Measurements from ENCODE around the gene RAD51B. TPM values are rescaled to one million over a fixed set of nuclear protein-coding genes. Genes with fewer than 3 reads are reported as not detected.
"Not testable (repeated sequence)": the region's sequence is repeated elsewhere in the genome, so short reads cannot be mapped to it uniquely, and the experiment has no call there.

Gene RAD51B
- polyA plus RNA-seq, 3 donors = 3.6 to 11.6 (median 9.4) TPM

GRCh38 chr14:68300608-68301007, 481.0 kb downstream of the RAD51B start:
- Mint-ChIP-seq H3K27ac (no peak overlapping the region), H3K27me3 (ENCODE audit: low read depth in 3 of 3) (peaks cover 0 to 4% (median 3%) of the 10 kb centered on the region in 3 donors)

GRCh38 chr14:68301219-68301618, 481.6 kb downstream of the RAD51B start:
- Histone ChIP-seq H3K27me3 (ENCODE audit: control insufficient read depth in 2 of 2, insufficient read depth in 2 of 2, low read length in 2 of 2) (no peaks in the 10 kb centered on the region), H3K36me3 (replicated peaks in 1 of 2; ENCODE audit: control insufficient read depth in 1 of 2, insufficient read depth in 2 of 2, low read length in 2 of 2) (no peaks in the 10 kb centered on the region), H3K9me3 (replicated peaks in 1 of 2; ENCODE audit: control insufficient read depth in 1 of 2, insufficient read depth in 1 of 2, low read length in 2 of 2) (peaks cover 5 to 11% of the 10 kb centered on the region in 2 donors), H2AFZ (ENCODE audit: insufficient read depth, low read depth, low read length, poor library complexity, severe bottlenecking) (no peak overlapping the region), H3K4me1 (ENCODE audit: control insufficient read depth in 1 of 2, insufficient read depth in 2 of 2, low read length in 2 of 2) (peaks cover 0 to 6% of the 10 kb centered on the region in 2 donors), H3K9ac (ENCODE audit: insufficient read depth, low read length, poor library complexity, severe bottlenecking) (no peak overlapping the region), H3K27ac (ENCODE audit: low read depth in 1 of 2, low read length in 2 of 2) (no peak overlapping the region), H3K79me2 (ENCODE audit: insufficient read depth, low read length) (no peaks in the 10 kb centered on the region), H3K4me2 (replicated peaks; ENCODE audit: extremely low read depth, low read length, poor library complexity, severe bottlenecking) (no peak overlapping the region), H4K20me1 (ENCODE audit: insufficient read depth, low read length) (no peaks in the 10 kb centered on the region), H3K4me3 (replicated peaks in 1 of 3; ENCODE audit: low read depth in 2 of 3, low read length in 3 of 3) (no peak overlapping the region)
- intact Hi-C loops (cut with micrococcal nuclease) = no loop called here
- peaks cover 9 to 16% (median 12%) of the 10 kb centered on the region in 7 donors for H3K9me3 Mint-ChIP-seq
- peaks cover 0 to 3% (median 1%) of the 10 kb centered on the region in 3 donors for H3K27me3 Mint-ChIP-seq (ENCODE audit: low read depth in 3 of 3)
- no peak for DNase-seq
- TF ChIP-seq CTCF (IDR thresholded peaks at IDR 0.05) = no peak
- H3K4me3 Mint-ChIP-seq = no peak overlapping the region
- WGBS (ENCODE audit: insufficient coverage) = no CpG with 5 or more reads among the region's 1 CpG
- H3K36me3 Mint-ChIP-seq = peaks cover 9 to 12% of the 10 kb centered on the region in 2 donors
- peak overlapping the region in 1 of 7 donors; percentile 49 for H3K27ac Mint-ChIP-seq
- peaks cover 10% of the 10 kb centered on the region for H3K4me1 Mint-ChIP-seq

More at GRCh38 chr14:68300608-68301007, 481.0 kb downstream of the RAD51B start:
- H3K36me3 ChIP-seq (replicated peaks in 1 of 2; ENCODE audit: control insufficient read depth in 1 of 2, insufficient read depth in 2 of 2, low read length in 2 of 2) = no peaks in the 10 kb centered on the region
- Mint-ChIP-seq H3K36me3 (peaks cover 11 to 12% of the 10 kb centered on the region in 2 donors), H3K4me1 (peaks cover 10% of the 10 kb centered on the region), H3K9me3 (peaks cover 9 to 16% (median 12%) of the 10 kb centered on the region in 7 donors), H3K4me3 (no peak overlapping the region)
- no peak overlapping the region for H3K4me2 ChIP-seq (replicated peaks; ENCODE audit: extremely low read depth, low read length, poor library complexity, severe bottlenecking)
- peaks cover 5 to 11% of the 10 kb centered on the region in 2 donors for H3K9me3 ChIP-seq (replicated peaks in 1 of 2; ENCODE audit: control insufficient read depth in 1 of 2, insufficient read depth in 1 of 2, low read length in 2 of 2)
- no peak overlapping the region for H3K27ac ChIP-seq (ENCODE audit: low read depth in 1 of 2, low read length in 2 of 2)
- DNase-seq = no peak
- no peak overlapping the region for H3K4me3 ChIP-seq (replicated peaks in 1 of 3; ENCODE audit: low read depth in 2 of 3, low read length in 3 of 3)
- H3K4me1 ChIP-seq (ENCODE audit: control insufficient read depth in 1 of 2, insufficient read depth in 2 of 2, low read length in 2 of 2) = peaks cover 0 to 6% of the 10 kb centered on the region in 2 donors
- no peaks in the 10 kb centered on the region for H3K79me2 ChIP-seq (ENCODE audit: insufficient read depth, low read length)
- WGBS (ENCODE audit: insufficient coverage) = no CpG with 5 or more reads among the region's 4 CpGs
- intact Hi-C loops (cut with micrococcal nuclease) = no loop called here
- no peaks in the 10 kb centered on the region for H3K27me3 ChIP-seq (ENCODE audit: control insufficient read depth in 2 of 2, insufficient read depth in 2 of 2, low read length in 2 of 2)
- no peak overlapping the region for H2AFZ ChIP-seq (ENCODE audit: insufficient read depth, low read depth, low read length, poor library complexity, severe bottlenecking)
- no peak overlapping the region for H3K9ac ChIP-seq (ENCODE audit: insufficient read depth, low read length, poor library complexity, severe bottlenecking)
- H4K20me1 ChIP-seq (ENCODE audit: insufficient read depth, low read length) = no peaks in the 10 kb centered on the region
- TF ChIP-seq CTCF (IDR thresholded peaks at IDR 0.05) = no peak

GRCh38 chr14:68302938-68303337, 483.4 kb downstream of the RAD51B start:
- H3K4me1 ChIP-seq (ENCODE audit: control insufficient read depth in 1 of 2, insufficient read depth in 2 of 2, low read length in 2 of 2); H3K4me2 ChIP-seq (replicated peaks; ENCODE audit: extremely low read depth, low read length, poor library complexity, severe bottlenecking); DNase-seq; H3K27ac Mint-ChIP-seq; H3K36me3 ChIP-seq (replicated peaks in 1 of 2; ENCODE audit: control insufficient read depth in 1 of 2, insufficient read depth in 2 of 2, low read length in 2 of 2); H3K9ac ChIP-seq (ENCODE audit: insufficient read depth, low read length, poor library complexity, severe bottlenecking); H4K20me1 ChIP-seq (ENCODE audit: insufficient read depth, low read length); H3K79me2 ChIP-seq (ENCODE audit: insufficient read depth, low read length); H3K27ac ChIP-seq (ENCODE audit: low read depth in 1 of 2, low read length in 2 of 2); H3K4me3 ChIP-seq (replicated peaks in 1 of 3; ENCODE audit: low read depth in 2 of 3, low read length in 3 of 3); H3K4me3 Mint-ChIP-seq; H2AFZ ChIP-seq (ENCODE audit: insufficient read depth, low read depth, low read length, poor library complexity, severe bottlenecking); H3K4me1 Mint-ChIP-seq; H3K27me3 ChIP-seq (ENCODE audit: control insufficient read depth in 2 of 2, insufficient read depth in 2 of 2, low read length in 2 of 2); intact Hi-C loops (cut with micrococcal nuclease); H3K27me3 Mint-ChIP-seq (ENCODE audit: low read depth in 3 of 3): not testable (repeated sequence)
- peaks cover 9 to 16% (median 12%) of the 10 kb centered on the region in 7 donors for H3K9me3 Mint-ChIP-seq
- peaks cover 5 to 11% of the 10 kb centered on the region in 2 donors for H3K9me3 ChIP-seq (replicated peaks in 1 of 2; ENCODE audit: control insufficient read depth in 1 of 2, insufficient read depth in 1 of 2, low read length in 2 of 2)
- H3K36me3 Mint-ChIP-seq = peaks cover 11 to 12% of the 10 kb centered on the region in 2 donors
- no CpG with 5 or more reads among the region's 2 CpGs for WGBS (ENCODE audit: insufficient coverage)
